GM20431 (cell line): ENCODE measurements around the gene OR2T5.
"Not testable (repeated sequence)": the region's sequence is repeated elsewhere in the genome, so short reads cannot be mapped to it uniquely, and the experiment has no call there.

Experiments
- in situ Hi-C: fragments of 300-500 bp; cut with MseI, MboI; formaldehyde crosslinking; loops from one replicate; pipeline ENCODE4 v1.15.0; 2020; ENCODE audit warnings: low sequenced_read_pairs; ENCODE audit not compliant: unreplicated experiment

OR2T5 gene, protein sequence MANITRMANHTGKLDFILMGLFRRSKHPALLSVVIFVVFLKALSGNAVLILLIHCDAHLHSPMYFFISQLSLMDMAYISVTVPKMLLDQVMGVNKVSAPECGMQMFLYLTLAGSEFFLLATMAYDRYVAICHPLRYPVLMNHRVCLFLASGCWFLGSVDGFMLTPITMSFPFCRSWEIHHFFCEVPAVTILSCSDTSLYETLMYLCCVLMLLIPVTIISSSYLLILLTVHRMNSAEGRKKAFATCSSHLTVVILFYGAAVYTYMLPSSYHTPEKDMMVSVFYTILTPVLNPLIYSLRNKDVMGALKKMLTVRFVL

DNA sequence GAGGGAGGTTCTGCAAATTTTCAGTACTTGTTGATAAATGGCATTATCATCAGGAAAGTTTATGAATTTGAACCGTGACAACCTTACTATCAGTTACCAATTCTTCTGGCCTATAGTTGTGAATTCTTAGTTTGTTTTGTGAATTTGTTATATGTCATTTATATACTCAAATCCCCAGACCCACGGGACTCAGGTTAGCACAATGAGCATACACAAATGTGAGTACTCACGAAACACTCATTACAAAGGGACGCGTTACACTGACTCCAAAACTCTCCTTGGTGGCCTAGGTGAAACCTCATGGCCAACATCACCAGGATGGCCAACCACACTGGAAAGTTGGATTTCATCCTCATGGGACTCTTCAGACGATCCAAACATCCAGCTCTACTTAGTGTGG is at the start of gene OR2T5:
TSS of gene OR2T5 (plus strand) at position 301 of the 400 bp plus-strand sequence. CDS start at position 301, 0 bp downstream.
- in situ Hi-C loops = not testable (repeated sequence)

DNA sequence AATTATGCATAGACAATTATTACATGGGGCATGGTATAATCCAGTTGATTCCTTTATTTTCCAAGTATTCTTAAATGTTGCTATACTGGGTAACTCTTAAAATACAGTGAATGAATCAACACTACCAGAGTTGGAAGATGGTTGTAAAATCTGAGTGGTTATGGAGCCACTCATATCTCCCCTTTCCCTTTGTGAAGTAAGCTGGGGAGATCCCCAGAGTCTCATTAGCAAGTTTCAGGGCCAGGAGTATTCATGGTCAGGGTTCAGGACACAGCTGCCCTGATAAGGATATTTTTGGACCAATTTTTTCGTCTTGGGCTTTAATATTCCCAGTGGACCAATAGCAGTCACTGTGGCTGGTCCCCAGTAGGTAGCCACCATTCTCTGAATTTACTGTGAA is 49.7 kb upstream of the OR2T5 start:
- in situ Hi-C loops = not testable (repeated sequence)

GRCh38 chr1:248439283-248439682 is 49.1 kb upstream of the OR2T5 start:
- in situ Hi-C loops = not testable (repeated sequence)

GRCh38 chr1:248442500-248443277 is 45.7 kb upstream of the OR2T5 start:
- in situ Hi-C loops = not testable (repeated sequence)

- in situ Hi-C loops = not testable (repeated sequence)
Observed at GRCh38 chr1:248444603-248445002, 43.8 kb upstream of the OR2T5 start.

GRCh38 chr1:248445399-248445798 is 43.0 kb upstream of the OR2T5 start, which contains the start of gene OR2T2:
Gene OR2T2, plus strand, starts transcription at chr1:248445637. Its CDS starts 7,161 bp downstream, at chr1:248452798.
- in situ Hi-C loops = not testable (repeated sequence)

DNA sequence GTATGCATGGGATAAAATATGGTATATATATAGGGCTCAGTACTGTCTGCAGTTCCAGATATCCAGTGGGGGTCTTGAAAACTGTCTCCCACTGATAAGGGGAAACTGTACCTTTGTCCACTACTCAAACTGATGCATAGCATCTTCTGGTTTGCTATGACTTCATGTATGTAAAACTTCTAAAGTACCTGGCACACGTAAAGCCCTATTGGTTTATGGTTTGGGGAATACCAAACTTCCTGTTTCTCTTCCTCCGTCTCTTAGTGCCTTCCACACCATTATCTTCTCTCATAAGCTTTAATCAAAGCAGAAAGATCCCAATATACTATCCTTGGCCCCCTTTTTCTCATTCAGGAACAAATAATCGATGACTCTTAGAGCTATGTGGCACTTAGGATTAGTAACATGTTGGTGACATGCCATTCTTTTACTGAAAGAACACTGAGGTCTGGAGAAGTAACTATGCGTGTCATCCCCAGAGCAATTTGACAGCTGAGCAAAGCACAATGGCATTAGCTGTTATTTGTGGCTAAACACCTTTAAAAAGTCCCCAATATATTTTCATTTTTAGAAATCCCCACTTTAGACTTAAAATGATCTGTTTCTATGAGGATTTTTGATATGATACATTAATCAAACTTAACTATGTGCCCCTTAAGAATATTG is 39.8 kb upstream of the OR2T5 start:
- in situ Hi-C loops = not testable (repeated sequence)

GRCh38 chr1:248449821-248450465 is 38.4 kb upstream of the OR2T5 start:
- in situ Hi-C loops = not testable (repeated sequence)

GRCh38 chr1:248450466-248451145 is 37.8 kb upstream of the OR2T5 start:
- in situ Hi-C loops = not testable (repeated sequence)

DNA sequence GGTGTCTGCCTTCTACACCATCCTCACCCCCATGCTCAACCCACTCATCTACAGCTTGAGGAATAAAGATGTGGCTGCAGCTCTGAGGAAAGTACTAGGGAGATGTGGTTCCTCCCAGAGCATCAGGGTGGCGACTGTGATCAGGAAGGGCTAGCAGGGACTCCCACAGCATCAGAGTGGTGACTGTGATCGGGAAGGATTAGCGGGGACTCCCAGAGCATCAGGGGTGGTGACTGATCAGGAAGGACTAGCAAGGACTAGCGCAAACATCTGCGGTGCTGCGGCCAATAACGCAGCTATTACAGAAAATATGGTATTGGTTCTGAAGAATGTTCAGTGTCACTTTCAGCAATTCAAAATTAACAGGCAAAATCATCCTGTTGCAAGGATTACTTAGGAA is 34.8 kb upstream of the OR2T5 start:
- in situ Hi-C loops = not testable (repeated sequence)

DNA sequence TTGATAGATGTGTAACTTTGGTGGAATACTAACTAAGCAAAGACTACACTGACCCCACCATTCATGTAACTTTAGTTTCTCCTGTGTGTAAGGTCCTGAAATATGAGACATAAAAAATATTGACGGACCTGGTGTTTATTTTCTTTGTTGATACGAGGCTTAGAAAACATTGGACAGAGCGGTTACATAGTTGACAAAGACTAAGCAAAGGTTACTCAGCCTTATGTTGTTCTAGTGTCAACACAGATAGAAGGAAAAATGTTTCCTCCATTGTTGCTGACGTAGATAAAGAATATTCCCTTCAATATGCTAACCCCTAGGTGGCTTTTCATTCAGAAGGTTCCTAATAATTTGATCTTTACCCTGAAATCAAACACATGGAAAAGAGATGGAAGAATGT is 33.3 kb upstream of the OR2T5 start:
- in situ Hi-C loops = not testable (repeated sequence)

DNA sequence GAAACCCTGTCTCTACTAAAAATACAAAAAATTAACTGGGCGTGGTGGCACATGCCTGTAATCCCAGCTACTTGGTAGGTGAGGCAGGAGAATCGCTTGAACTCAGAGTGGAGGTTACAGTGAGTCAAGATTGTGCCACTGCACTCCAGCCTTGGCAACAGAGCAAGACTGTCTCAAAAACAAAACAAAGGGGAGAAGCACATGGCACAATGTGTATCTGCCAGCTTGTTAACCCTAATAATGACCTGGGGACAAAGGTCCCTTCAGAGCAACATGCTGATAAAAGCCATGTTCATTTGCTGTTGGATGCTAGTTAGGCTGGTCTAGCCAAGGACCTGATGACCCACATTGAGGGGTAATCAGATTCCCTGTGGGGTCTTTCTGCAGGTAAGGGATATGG is 31.8 kb upstream of the OR2T5 start:
- in situ Hi-C loops = not testable (repeated sequence)

DNA sequence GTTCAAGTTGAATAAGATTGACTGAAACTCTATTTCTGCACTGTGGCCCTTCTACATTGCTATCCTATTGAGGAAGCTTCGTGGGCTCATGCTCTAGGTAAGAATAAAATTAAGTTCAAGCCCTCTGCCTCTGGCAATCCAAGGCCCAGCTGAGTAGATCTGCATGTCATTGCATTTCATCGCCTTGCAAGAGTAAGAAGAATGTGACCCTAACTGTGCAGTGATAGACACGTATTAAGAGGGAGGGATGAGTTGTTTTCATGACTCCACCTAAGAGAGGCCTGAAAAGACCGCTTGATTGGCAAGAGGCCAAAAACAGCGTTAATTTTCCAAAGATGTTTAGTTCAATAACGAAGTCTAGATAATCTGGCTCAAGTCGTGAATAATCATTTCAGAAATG is 29.3 kb upstream of the OR2T5 start:
- in situ Hi-C loops = not testable (repeated sequence)

DNA sequence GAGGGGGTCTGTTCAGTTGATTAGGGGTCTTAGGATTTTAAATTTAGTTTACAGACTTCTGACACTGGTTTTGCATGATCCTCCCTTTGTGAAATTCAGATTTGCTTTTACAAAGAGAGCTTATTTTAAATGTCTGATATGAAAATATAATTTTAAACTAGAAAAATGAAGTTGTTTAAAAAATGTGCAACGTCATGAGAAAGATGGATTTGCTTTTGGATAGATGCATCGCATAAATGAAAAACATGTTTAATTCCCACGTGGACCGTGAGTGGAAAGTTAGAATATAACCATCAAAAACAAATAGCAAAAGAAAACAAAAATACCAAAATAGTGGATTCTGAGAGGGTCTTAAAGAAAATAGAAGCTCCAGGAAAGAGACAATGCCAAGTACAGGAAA is 17.2 kb upstream of the OR2T5 start:
- in situ Hi-C loops = no loop called here

DNA sequence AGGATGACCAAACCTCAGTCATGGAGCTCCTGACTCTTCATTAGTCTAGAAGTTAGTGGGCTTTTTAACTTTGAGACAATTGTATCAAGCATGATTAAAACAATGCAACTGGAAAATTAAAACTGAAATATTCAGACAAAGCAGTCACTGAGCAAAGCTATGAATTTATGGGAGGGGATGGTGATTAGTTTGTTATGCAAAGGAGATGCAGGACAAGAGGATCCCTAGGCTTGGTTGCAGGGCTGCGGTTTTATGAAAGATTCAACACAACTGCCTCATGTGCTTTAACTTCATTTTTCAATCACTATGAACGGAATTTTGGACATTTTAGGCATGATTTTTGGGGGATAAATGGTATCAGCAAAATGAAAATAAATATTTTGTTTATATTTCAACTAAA is 16.3 kb upstream of the OR2T5 start:
- in situ Hi-C loops = not testable (repeated sequence)

- in situ Hi-C loops = not testable (repeated sequence)
Observed at GRCh38 chr1:248473051-248473450, 15.3 kb upstream of the OR2T5 start, which contains the start of gene OR2T3. Gene OR2T3, plus strand, starts transcription at chr1:248473351. Its CDS starts 0 bp downstream, at chr1:248473351.

DNA sequence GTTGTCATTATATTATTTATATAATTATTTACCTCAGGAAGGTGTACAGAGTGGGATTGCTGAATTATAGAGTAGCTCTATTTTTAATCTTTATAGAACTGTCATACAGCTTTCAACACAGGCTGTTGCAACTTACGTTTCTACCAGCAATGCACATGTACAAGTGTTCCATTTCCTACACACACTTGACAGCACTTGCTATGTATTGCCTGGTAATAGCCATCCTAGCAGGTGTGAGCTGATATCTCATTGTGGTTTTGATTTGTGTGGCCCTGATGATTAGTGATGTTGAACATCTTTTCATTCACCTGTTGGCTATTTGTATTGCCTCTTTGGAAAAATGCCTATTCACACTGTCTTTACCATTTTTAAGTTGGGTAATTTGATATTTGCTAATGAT is 12.7 kb upstream of the OR2T5 start:
- in situ Hi-C loops = not testable (repeated sequence)

DNA sequence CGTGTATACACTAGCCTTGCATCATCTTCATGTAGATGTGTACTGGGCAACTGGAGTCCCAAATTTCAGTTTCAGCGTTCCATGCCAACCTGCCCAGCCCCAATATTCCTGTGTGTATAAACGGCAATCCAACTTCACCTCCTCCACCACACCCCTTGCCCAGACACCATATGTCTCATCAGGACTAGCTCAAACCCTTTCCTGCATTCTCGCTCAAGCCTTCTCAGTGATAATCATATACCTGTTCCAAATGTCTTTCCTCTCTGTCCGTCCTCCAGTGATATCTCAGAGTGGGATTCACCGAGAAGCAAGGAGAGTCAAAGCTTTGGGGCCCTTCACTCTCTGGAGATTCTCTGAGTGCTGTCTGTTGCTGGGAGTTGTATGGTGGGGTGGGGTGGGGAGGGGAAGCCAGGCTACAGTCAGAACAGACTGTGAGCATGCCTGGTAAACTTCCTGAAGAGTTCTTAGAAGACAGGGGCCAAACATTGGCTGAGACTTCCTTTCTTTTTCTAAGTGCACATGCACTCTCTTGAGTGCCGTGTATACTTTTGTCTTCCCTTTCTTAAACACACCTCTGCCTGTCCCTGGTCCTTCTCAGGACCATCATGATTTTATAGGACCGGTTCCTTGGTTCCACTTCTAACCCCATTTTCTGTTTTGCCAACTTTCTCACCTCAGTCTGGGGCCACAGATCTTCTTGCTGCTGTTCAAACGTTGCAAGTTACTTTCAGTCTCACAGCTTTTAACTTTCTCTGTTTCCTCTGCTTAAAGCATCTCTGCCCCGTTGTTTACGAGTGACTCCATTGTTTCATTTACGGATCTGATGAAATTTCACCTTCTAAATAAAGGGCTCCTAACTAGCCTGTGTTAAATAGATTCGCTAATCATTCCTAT is 6.5 kb upstream of the OR2T5 start:
- in situ Hi-C loops = not testable (repeated sequence)

- in situ Hi-C loops = not testable (repeated sequence)
Observed at GRCh38 chr1:248496661-248497060, 8.3 kb downstream of the OR2T5 start.
